Measurements from ENCODE around the gene HOXC12.

HOXC12 gene

DNA sequence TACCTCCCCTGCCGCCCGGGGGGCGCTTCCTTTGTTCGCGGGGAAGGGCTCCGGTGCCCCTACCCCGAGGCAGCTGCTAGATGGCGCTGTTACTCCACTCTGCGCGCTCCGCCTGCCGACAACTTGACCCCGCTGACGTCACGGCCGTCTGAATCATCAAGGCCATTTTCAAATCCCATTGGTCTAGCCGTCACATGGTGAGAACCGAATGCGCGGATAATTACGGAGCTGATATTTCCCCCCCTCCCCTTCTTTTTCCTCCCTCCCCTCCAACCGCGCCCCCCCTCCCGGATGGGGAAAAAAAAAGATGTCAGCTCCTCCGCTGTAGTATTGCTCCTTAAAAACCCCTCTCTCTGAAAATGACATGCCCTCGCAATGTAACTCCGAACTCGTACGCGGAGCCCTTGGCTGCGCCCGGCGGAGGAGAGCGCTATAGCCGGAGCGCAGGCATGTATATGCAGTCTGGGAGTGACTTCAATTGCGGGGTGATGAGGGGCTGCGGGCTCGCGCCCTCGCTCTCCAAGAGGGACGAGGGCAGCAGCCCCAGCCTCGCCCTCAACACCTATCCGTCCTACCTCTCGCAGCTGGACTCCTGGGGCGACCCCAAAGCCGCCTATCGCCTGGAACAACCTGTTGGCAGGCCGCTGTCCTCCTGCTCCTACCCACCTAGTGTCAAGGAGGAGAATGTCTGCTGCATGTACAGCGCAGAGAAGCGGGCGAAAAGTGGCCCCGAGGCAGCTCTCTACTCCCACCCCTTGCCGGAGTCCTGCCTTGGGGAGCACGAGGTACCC is 30.4 kb downstream of the HOXC12 start, which contains the start of gene HOXC10:
Gene HOXC10, plus strand, starts transcription at position 246 of the 791 bp plus-strand sequence. Its CDS starts 114 bp downstream, at position 360.
- peak in 5 of 6 experiments; percentile 33 to 60 (median 54) for DNase-seq

DNA sequence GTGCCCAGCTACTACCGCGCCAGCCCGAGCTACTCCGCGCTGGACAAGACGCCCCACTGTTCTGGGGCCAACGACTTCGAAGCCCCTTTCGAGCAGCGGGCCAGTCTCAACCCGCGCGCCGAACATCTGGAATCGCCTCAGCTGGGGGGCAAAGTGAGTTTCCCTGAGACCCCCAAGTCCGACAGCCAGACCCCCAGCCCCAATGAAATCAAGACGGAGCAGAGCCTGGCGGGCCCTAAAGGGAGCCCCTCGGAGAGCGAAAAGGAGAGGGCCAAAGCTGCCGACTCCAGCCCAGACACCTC is 30.9 kb downstream of the HOXC12 start:
- DNase-seq: no peak

DNA sequence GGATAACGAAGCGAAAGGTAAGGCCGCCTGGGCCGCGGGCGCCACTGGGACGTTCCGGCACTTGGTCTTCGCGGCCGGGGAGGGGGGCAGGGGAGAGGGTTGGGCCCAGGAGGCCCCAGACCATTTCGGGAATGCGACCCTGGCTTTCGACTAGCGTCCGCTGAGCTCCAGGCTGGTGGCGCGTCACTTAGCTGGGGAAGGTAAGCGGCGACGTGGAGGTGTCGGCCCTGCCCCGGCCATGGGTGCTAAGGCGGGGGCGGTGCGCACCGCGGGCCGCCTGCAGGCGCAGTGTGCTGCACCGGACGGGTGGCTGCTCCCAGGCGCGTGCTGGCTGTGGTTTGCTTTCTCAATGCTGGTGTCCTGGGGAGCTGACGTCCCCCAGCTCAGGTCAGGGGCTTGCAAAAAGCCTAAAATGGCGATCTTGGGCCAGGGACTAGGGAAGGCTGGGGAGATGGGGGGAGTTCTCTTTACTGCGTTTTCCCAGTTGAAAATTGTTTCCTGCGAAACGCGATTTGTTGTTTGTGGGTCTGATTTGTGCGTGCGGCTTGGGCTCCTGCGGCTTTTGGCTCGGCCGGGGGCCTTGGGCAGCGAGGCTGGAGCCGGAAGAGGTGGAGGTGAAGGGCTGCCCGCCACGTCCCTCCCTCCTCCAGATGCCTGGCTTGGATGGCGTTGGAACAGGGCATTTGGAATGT is 31.4 kb downstream of the HOXC12 start:
- peak in 1 of 6 experiments; percentile 49 for DNase-seq

DNA sequence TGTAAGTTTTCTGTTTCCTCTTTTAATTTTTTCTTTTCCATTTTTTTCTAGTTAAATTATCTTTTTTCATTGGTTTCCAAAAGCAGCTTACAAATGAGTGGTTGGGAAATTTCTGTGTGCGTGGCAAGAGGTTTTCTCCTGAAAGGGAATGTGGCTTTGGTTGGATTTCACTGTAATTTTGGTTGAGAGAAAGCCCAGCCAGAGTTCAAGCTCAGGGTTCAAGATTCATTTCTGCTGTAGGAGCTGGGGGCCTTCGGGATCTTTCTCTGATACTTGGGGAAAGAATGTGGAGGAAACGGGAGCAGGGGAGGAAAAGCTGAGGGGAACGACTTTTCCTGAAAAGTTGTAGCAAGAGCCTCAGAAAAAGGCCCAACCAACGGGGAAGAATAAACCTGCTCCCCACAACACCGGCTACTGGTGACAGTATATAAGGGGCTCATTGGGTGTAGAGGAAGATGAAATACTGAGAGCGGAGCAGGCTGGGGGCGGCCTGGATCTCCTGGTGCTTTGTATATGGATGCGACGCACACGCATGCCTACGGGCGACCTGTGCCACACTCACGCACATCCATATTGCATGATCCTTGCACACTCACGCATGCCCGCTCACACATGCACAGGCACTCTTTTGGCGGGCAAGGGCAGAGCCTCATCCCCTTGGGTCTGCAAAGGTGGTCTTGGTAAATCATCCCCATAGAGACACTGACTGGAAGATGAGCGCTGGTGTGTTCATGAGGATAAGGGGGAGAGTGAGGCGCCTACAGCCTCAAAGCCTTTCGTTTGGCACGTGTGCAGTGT is 32.2 kb downstream of the HOXC12 start:
- DNase-seq: no peak

DNA sequence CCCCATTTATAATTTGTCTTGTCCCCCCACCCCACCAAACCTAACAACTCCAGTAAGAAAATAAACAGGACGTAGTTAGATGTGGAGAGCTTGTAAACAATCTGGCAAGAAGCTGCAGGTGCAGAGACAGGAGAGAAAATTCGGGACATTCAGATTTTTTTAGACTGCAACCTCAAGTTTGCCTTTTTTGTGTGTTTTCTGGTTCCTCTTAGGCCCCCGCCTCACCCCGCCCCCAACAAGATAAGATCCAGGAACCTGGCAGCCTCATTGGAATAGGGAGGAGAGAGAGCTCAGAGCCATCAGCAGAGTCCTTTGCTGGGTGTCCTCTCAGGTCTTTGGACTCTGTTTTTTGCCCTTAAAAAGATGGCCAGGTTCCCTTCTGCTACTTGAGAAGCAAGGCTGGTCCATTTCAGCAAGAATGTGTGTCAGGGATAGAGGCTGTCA is 33.1 kb downstream of the HOXC12 start:
- DNase-seq: no peak

DNA sequence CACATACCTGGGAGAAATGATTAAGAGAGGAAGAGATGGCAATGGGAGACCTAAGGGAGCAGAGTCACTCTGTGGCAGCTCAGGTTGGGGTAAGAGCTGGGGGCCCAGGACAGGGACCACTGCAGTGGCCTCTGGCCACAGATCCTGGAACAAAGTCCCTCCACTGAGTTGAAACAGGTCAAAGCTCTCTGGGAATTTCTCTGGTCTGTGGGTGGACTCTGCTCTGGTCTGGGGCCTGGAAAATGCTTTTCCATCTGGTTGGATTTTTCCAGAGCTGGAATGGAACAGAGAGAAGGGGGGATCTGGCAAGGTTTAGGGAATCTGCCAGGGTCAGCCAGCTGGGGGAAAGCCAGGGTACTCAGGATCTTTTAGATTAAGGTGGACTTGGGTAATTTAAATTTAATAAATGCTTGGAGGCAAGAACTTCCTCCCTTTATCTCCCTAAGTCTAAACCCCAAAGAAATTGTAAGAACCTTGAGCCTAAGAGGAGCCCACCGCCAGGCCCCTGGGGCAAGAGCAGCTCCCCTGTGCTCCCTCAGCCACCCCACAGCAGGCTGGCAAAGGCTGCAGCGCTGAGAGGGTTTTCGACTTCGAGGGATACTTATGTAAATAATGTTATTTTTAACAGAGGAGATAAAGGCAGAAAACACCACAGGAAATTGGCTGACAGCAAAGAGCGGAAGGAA is 34.0 kb downstream of the HOXC12 start:
- no peak for DNase-seq

DNA sequence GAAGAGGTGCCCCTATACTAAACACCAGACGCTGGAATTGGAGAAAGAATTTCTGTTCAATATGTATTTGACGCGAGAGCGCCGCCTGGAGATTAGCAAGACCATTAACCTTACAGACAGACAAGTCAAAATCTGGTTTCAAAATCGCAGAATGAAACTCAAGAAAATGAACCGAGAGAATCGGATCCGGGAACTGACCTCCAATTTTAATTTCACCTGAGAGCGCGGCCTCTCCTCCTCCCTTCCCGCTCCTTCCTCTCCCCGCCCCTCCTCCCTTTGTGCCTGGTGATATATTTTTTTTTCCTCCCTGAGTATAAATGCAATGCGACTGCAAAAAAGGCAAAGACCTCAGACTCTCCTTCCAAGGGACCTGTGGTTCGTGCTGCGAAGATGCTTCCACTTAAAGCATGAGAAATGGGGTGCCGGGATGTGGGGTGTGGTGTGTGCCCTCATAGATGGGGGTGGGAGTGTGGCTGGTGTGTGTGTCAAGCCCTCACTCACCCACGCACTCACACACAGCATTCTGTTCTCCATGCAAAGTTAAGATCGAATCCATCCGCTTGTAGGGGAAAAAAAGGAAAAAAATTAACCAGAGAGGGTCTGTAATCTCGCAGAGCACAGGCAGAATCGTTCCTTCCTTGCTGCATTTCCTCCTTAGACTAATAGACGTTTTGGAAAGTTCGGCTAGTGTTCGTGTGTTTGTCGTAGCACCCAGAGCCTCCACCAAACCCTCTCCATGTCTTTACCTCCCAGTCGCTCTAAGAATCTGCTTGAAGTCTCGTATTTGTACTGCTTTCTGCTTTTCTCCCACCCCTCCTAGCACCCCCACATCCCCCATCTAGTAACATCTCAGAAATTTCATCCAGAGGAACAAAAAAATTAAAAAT is 34.8 kb downstream of the HOXC12 start:
- DNase-seq: peak in 1 of 6 experiments; percentile 35

DNA sequence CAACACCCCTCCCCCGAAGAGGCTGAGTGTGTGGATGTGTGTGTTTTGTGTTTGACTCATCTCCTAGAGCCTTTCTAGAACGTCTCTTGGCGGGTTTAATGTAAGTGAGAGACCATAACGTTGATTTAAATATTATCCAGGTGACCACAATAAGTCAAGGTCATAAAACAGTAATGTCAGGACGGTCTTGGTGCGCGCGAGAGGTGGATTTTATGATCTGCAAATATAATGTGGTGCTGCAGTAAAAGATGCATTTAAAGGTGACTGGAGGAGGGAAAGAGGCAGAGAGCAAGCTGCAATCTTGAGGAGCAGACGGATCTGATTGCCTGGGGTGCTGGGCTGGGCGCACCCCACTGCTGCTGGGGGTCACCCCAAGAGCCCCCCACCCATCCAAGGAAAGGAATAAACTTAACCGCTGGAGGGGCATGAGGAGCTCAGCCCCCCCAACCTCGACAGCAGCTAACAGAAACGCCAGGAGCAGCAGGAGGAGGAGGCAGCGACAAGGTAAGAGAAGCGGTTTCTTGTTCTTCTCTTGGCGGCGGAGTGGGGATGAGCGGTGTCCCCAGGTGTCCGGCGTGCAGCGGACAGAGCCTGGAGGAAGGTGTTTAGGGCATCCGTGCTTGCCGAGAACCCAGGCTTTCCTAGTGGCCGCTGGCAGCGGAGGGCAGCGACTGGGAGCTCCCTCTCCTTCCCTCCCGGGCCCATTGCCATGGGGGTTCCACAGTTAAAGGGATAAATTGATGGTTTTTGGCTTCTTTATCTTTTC is 35.8 kb downstream of the HOXC12 start:
- DNase-seq: no peak

DNA sequence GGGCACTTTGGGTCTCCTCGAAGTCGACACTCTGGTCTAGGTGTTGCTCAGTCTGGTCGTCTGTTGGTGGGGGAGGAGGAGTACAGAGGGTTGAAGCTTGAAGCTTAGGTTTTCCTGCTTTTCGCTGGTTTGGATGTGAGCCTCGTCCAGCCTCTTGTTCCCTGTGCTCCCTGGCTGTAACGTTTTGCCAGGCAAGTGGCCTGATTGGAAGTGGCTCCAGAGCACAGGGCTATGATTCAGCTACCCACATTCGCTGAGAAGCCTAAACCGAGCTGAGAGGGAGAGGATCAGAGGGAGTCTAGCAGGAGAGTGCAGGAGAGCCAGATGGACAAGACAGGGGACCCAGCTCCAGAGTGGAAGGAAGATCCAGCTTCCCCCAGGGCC is 36.4 kb downstream of the HOXC12 start:
- no peak for DNase-seq

DNA sequence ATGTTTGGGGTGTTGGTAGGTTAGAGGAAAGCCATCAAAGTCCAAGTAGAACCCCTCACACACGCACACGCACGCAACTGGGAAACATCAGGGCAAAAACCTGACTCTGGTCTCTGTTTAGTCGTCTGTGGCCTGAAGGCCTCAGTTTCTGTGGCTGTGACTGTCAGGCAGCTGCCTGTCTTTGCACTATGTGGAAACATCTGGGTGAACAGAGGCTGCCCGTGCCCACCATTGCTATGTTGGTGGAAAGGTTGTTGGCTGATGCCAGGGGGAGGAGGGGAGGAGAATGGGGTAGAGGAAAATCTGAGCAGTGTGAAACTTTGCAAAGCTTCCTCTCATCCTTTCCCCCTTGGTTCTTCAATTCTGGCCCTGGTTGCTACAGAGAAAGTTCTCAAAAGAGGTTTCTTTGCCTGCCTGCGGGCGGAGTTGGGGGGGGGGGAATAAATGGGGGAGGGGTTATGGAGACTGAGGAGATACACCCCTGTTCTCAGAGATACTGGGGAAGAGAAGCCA is 37.7 kb downstream of the HOXC12 start:
- no peak for DNase-seq

DNA sequence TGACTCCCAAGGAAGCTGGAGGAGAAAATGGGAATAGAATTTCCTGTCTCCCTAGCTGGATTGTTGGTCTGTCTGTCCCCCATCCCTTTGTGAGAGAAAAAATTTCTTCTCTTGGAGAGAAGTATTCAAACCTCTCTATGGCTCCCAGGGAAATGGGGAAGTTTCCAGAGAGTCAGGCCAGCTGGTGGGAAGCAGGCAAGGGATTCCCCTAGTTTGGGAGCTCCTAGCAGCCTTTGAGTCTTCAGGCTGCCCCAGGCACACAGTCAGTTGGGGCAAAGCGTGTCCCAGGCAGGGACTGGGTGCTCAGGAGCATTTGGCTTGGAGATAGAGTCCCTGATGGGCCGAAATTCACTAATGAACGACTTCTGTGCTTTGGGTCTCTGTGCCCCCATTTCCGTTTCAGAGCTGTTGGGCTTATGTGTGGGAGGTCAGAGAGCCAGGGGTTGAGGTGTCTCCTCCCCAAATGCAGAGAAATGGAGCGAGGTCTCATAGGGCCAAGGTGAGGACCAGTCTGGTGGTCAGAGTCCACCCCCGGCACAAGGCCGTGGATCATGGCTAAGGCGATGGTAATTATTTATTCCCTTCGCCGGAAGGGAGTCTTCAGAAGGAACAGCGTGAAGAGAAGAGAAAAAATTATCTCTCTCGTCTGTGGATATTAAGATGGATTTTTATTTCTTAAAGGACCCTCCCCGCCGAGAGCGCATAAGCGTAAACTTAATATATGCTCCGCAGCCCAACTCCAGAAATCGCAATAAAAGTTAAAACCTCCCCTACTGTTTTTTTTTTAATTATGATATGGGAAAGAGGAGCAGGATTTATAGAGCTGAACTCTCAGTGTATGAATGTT is 38.7 kb downstream of the HOXC12 start:
- DNase-seq: no peak

DNA sequence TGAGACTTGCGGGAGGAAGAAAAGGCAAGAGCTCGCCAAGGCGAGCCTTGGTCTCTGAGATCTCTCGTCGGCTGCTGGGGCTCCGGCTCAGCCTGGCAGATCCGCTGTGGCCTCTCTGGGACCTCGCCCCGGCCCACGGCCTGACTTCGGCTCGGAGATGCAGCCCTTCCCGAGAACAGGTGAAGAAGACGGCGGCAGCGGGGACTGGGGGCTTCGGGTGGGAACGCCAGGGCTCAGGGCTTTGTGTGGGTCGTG is 39.2 kb downstream of the HOXC12 start:
- no peak for DNase-seq

DNA sequence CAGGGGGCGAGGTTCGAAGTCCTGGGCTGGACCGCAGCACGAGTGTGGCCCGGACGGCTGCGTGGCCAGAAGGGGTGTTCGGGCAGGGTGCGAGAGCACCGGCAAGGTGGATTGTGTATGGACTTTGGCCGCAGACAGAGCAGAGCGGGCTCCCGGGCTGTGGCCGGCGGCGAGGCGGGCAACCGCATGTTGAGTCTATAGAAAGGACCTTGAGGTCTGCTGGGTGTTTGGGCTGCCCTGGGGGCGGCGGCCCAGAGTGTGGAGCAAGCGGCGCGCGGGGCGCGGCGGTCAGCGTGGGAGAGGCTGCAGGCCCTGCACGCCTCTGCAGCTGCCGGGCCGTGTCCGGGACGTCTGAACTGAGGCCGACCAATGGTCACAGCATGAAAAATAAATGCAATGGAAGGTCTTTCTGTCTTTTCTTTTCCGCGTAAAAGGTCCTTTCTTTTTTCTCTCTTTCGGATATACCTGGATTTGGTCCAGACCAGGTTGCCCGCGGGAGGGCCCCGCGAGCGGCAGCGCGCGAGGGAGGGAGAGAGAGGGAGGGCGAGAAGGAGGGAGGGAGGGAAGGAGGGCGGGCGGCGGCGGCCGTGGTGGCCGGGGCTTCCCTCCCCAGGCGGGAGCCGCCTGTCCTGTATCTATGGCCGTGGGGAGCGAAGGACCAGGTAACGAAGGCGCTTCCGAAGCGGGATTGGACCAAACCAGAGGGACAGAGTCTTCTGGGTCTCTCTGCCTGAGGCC is 39.7 kb downstream of the HOXC12 start:
- DNase-seq: no peak

DNA sequence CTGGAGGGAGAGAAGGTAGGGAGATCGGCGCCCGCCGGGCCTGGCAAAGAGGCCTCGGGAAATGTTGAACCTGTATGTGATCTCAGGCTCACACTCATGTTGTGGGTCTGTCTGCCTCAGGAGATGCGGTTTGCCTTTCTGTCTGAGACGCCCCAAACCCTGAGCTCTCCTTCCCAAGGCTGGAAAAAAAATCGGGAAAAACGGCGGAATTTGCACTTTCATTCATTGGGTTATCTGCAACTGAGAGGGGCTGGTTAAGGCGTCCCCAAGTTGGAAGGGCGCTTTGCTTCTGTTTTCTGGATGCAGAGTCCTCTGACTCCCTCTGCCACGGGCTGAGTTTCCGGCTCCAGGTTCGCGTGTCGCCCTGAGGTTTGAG is 40.3 kb downstream of the HOXC12 start:
- DNase-seq: peak in 1 of 6 experiments; percentile 53

DNA sequence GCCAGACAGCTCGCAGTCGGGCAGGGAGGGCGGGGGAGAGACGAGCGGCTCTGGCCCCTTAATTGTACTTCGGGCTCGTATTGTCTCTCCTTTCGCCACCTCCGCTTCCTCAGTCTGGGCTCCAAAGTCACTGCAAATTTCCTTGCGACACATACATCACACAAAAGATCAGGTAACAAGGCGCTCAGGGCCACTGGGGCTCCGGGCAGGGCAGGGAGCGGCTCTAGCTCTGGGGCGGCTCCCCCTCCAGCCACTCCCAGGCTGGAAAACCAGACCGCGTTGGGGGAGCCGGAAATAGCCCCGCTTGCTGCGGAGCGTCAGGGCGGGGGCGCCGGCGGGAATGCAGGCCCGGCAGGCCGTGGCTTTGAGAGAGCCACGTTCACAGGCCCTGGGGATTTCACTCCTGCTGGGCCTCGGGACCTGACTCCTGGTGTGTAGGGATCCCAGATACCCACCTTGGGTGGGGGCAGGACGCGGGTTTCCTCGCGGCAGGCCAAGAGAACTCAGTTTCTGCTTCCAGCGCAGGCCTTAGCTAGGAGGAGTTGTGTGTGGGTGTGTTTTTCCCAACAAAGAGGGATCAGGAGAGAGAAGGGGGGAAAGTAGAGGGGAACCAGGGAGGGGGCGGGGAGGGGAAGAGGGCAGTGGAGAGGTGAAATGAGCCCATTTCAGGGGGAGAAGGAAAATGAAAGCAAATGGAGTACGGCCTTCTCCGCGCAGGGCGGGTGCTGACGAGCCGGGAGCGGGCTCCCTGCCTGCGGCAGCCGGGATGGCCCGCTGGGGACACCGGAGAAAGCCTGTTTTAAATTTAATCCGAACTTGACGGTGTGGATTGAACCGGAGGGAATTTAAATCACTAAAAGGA is 40.9 kb downstream of the HOXC12 start:
- DNase-seq: peak in 2 of 6 experiments; percentile 53 to 59

DNA sequence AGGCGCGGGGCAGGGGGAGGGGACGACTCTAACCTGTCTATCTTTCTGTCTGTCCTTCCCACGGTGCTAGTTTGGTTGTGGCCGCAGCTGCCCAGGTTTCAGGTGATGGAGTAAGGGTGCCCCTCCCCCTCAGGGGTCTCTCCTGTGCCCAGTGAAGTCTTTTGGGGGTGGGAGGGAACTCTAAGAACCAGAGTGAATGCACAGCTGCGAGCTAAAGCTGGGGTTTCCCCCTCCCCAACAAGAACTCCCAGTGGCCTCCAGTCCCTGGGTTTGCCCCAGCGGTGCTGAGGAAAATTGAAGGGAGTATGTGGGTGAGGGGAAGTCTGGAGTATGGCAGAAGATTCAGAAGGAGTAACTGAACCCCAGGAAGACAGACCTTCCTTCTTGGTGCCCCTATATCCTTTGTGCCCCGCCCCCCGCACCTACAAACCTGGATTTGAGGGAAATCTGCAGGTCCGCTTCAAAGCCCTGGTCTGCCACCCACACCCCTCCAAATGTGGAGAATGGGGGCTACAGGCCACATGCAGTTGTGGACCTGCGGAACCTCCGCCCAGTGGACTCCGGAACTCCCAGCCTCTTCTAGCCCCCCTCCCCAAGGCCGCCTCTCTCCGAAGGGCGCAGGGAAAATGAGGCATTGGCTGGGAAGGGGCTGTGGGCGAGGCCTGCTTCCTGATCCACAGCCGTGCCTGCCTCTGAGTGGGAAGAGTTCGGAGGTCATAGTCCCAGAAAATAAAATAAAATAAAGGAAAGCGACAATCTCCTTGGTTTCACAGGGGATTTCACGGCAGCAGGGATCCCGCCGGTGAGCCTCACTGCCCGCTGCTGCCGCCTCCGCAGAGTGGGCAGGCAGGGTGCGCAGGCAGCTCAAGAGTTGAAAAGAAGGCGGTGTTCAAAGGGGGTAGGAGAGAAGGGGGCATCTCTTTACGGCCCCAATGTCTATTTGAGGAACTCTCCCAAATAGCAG is 41.8 kb downstream of the HOXC12 start:
- DNase-seq: no peak
